ENCODE results near the gene GIPC3.

GRCh38 chr19:3585301-3586126 is at the start of gene GIPC3:
- TF ChIP-seq EZH2 (IDR thresholded peaks at IDR 0.05; ENCODE audit: insufficient read depth, poor library complexity, severe bottlenecking) (no peak), EZH2phosphoT487 (IDR thresholded peaks at IDR 0.05; ENCODE audit: insufficient read depth, low read depth) (no peak)
